GM12801 (cell line): ENCODE measurements around the gene LRRK1.

Experiments
- TF ChIP-seq, protein P1 (sequence below): IDR thresholded peaks from one replicate; pipeline ENCODE4 v1.5.1; 2011; ENCODE audit warnings: control low read depth; ENCODE audit not compliant: insufficient read length; ENCODE audit errors: extremely low read depth

Gene LRRK1

DNA sequence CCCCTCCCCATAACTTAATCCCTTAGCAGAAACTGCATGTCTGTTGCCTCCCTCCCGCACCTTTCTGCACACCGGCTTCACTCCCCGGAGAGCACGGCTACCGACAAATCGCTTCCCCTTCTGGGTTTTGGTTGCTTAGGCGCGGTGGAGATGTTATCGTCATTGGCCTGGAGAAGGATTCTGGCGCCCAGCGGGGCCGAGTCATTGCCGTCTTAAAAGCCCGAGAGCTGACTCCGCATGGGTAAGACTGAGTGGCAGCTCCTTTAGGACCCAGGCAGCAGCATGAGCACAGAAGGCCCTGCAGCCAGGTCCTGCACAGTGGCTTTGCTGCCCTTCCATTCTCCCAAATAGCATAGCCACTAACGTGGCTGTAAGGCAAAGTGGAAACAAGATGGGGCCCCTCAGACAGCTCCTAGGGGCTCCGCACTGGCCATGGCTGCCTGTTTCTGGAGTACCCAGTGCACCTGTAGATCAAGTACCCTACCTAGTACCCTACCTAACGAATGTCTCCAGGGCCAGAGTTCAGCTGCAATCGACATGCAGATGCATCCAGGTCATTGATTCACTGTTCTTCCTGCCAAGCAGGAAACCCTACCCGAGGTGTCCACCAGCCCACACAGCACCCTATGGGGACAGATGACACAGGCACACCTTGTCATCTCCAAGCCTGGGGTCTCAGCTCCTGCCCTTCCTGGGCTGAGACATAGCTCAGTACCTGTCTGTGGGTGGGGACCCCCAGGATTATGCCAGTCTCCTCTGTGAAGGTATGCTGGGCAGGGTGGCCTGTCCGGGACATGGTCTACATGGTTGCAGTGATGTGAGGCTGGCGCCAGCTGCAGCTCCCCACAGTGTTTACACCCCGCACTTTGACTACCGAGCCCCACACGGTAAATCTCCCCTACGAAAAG lies 147.6 kb downstream of the LRRK1 start:
- TF ChIP-seq, protein P1, sequence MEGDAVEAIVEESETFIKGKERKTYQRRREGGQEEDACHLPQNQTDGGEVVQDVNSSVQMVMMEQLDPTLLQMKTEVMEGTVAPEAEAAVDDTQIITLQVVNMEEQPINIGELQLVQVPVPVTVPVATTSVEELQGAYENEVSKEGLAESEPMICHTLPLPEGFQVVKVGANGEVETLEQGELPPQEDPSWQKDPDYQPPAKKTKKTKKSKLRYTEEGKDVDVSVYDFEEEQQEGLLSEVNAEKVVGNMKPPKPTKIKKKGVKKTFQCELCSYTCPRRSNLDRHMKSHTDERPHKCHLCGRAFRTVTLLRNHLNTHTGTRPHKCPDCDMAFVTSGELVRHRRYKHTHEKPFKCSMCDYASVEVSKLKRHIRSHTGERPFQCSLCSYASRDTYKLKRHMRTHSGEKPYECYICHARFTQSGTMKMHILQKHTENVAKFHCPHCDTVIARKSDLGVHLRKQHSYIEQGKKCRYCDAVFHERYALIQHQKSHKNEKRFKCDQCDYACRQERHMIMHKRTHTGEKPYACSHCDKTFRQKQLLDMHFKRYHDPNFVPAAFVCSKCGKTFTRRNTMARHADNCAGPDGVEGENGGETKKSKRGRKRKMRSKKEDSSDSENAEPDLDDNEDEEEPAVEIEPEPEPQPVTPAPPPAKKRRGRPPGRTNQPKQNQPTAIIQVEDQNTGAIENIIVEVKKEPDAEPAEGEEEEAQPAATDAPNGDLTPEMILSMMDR, result no peak

DNA sequence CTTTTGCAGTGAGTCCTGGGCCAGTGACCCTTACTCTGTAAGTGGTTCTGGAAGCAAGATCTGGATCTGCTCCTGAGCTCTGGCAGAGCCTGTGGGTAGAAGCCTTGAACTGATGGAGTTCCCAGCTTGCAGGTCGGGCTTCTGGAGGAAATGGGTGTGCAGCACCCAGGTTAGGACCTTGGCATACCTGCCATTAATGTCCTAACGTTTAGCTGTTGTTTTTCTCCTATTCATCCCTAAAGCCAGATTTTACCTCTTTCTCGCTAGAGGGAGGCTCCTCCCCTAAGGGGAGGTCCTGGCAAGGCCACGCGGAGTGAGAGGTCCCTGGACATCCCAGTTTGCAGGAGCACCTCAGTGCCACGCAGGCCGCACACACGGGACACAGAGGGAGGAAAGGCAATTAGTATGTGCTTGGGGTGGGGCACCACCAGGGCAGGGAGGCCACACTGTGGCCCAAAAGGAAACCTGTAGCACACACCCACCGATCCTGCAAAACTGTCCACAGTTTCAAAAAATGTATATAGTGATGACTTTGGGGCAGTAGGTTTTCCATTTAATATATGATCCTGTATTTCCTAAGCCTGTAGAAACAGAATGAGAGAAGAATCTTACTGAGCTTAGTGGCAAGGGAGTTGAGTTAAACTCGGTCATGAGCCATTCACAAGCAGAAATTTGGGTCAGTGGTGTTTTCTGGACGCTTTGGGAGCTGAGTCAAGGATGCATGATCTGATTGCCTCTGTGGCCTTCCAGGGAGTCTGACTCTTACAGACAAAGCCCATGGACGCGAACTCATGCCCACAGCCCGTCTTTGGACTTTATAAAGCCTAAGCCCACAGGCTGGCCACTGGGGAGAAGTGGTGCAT lies 148.7 kb downstream of the LRRK1 start:
- TF ChIP-seq, protein P1, result no peak

DNA sequence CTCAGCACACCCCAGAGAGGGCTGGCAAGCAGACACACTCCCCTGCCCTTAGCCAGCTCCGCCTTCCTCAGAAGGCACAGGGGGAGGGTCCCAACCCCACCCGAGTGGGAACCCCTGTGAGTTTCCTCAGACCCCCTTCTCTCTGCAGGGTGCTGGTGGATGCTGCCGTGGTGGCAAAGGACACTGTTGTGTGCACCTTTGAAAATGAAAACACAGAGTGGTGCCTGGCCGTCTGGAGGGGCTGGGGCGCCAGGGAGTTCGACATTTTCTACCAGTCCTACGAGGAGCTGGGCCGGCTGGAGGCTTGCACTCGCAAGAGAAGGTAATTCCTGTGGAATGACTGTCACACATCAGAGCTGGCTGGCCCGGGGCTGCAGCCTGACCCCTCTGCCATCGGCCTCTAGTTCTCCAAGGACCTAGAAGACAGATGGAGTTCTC lies 149.4 kb downstream of the LRRK1 start:
- TF ChIP-seq, protein P1, result no peak

DNA sequence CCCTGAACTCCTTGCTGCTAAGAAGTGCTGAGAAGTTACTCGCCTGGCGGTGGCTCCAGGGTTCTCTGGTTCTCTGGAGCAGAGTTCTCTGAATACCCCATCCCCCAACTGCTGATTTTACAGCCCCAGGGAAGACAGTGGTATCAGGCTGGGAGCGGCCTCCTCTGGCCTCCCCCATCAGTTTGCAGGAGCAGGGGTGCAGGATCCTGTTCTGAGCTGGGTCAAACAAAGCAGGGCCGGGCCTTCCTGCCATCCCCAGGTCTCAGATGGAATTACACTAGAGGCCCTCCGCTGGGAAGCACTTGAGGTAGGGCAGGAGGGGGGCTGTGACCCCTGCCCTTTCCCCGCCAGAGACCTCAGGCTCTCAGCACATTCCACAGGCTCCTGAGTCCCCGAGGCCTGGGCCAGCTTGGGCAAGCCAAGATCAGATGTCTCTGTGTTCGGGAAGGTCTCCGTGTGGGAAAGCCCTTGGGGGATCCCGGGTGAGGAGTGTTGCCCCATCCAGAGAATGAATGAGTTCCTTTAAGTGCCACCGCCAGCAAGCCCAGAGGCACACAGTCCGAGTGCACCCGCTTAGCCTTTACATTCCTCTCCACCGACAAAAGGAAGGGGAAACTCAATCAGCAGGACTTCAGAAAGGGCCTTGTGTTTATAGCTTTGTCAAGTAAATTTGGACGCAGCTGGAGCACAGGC lies 149.9 kb downstream of the LRRK1 start:
- TF ChIP-seq, protein P1, result no peak

DNA sequence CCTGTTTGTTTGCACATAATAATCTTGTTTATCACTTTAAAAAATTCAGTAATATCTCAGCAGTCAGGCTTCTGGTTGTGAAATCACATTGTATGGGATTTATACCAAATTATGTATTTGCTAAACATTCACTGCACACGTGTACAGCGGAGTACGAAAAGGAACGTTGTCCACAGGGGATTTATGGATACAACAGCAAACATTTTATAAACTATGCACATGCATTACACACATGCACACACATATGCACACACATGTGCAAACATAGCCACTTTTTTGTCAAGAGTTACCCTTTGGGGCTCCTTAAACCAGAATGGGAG lies 150.5 kb downstream of the LRRK1 start:
- TF ChIP-seq, protein P1, result no peak

DNA sequence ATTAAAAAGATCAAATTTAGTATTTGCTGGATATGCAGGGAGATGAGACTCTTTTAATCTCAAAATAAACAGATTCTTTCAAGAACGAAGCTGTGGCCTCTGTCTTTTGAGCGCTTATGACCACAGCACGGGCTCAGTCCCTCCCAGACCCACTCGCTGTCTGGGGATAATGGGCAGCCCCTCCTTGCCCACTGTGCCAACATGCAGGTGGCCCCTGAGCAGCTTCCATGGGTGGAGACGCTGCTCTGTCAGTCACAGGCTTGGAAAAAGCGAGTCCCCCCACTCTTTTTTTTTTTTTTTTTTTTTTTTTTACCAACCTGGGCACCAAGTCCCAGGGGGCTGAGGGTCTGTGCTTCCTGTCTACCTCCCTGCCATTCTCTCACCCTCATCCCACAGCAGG lies 150.9 kb downstream of the LRRK1 start:
- TF ChIP-seq, protein P1, result no peak
